ENCODE measurements around the gene DYNC2LI1.

GRCh38 chr2:43841949-43842865 is 68.4 kb downstream of the DYNC2LI1 start:
- TF ChIP-seq REST (IDR thresholded peaks at IDR 0.05; ENCODE audit: insufficient read depth in 1 of 2, low read depth in 2 of 2, low read length in 2 of 2), result no peak
- no peak for TF ChIP-seq TAF1 (IDR thresholded peaks at IDR 0.05; ENCODE audit: borderline replicate concordance, insufficient read depth, low read length)
- no peak for TF ChIP-seq POLR2AphosphoS5 (IDR thresholded peaks at IDR 0.05; ENCODE audit: low read depth, low read length)
- no peak for TF ChIP-seq SIN3A (IDR thresholded peaks at IDR 0.05; ENCODE audit: borderline replicate concordance, insufficient read depth, low read length)

All from PFSK-1 (cell line).